Ovary (tissue), 9 donors: ENCODE measurements around the gene GMEB2. TPM values are rescaled to one million over a fixed set of nuclear protein-coding genes. Genes with fewer than 3 reads are reported as not detected.

Source experiments
- DNase-seq, 5 donors: peaks; one replicate each; pipeline ENCODE4 v3.0.0-alpha.2; 2019 to 2020
- H3K27ac ChIP-seq, 2 donors: fragments of 200-600 bp; one replicate each; pipeline versions ENCODE4 v1.5.1 to v1.8.0; 2019 to 2022
- H3K27me3 ChIP-seq: fragments of 200-600 bp; one replicate; pipeline ENCODE4 v1.8.0; 2022
- H3K36me3 ChIP-seq: fragments of 200-600 bp; sonication (generic); one replicate; pipeline ENCODE4 v1.5.1; 2019
- H3K4me1 ChIP-seq: one replicate; pipeline ENCODE4 v1.8.1; 2013; ENCODE audit warnings: mild to moderate bottlenecking, moderate library complexity; ENCODE audit not compliant: insufficient read depth
- H3K4me3 ChIP-seq: fragments of 200-600 bp; sonication (generic); one replicate; pipeline ENCODE4 v1.5.1; 2017
- H3K9me3 ChIP-seq, 2 donors: fragments of 200-600 bp in 1 of 2; sonication (generic) in 1 of 2; one replicate each; pipeline versions ENCODE4 v1.5.1 to v1.8.1; 2013 to 2019; ENCODE audit warnings: mild to moderate bottlenecking in 1 of 2, moderate library complexity in 1 of 2
- CTCF ChIP-seq, 3 donors: fragments of 450-650 bp in 2 of 3; fragments of 200-600 bp in 1 of 3; IDR thresholded peaks; one replicate each; pipeline versions ENCODE4 v1.5.1 to v1.8.0; 2016 to 2022; ENCODE audit warnings: antibody characterized with exemption in 3 of 3, mild to moderate bottlenecking in 1 of 3
- EP300 ChIP-seq: sonication (generic); formaldehyde crosslinking; IDR thresholded peaks from one replicate; pipeline ENCODE4 v1.6.1; 2017; ENCODE audit warnings: antibody characterized with exemption
- POLR2A ChIP-seq: fragments of 450-650 bp; IDR thresholded peaks from one replicate; pipeline ENCODE4 v1.6.1; 2017; ENCODE audit warnings: antibody characterized with exemption, mild to moderate bottlenecking, moderate library complexity
- WGBS, 3 donors: extraction: QIAGEN DNeasy Blood & Tissue Kit in 1 of 3; methylation state at CpG; one replicate each; pipeline versions ENCODE4 v1.1.5 to v1.1.7; 2013 to 2017; 5-methylcytosine and 5-hydroxymethylcytosine counted together
- intact Hi-C, 4 donors: fragments of 100-400 bp; cut with DNase I; formaldehyde crosslinking; loops; one replicate each; pipeline versions ENCODE4 v1.11.0 to v1.15.1; 2022 to 2023
- polyA plus RNA-seq, 2 donors: library from polyadenylated mRNA; stranded (reverse); fragments of 200-250 nt in 1 of 2; fragments of 350-450 nt in 1 of 2; fragmentation: Illumina TruSeq in 1 of 2; extraction: RNeasy Lipid Tissue Mini Kit (QIAGEN cat#74804) in 1 of 2; gene quantifications; one replicate each; pipeline ENCODE4 v1.2.3, GENCODE V29; 2013 to 2014
- total RNA-seq, 7 donors: library from RNA; depleted of rRNA in 2 of 7; stranded (reverse); fragments of >200 nt in 2 of 7; fragmentation: NEBNext Ultra II Directional in 3 of 7; extraction: Animal tissue kit (Norgen Biotek cat#: 25700) in 3 of 7; gene quantifications; one replicate each; pipeline versions ENCODE4 v1.1.0 to v1.2.4, GENCODE V29; 2016 to 2023
- donor health status: DM: no; HTN: no; CAD: no; lungs with moderate emphysema.
- donor health status: DM: no; HTN: no; CAD: no.
- donor health status: Bipolar disorder and iron deficiency.
- donor health status: DM: yes; HTN: yes; CAD: no.
- donor health status: DM: no; HTN: no; CAD: no.
- donor health status: DM: yes; HTN: yes; CAD: no.

Gene GMEB2
- total and polyA plus RNA-seq, 9 donors: 4.1 to 14.7 (median 9.7) TPM

- intact Hi-C loops: no loop called here
- Histone ChIP-seq H3K9me3 (no peaks in the 10 kb centered on the region), H3K36me3 (no peaks in the 10 kb centered on the region), H3K27me3 (no peaks in the 10 kb centered on the region), H3K27ac (no peak overlapping the region), H3K4me1 (peaks cover 6% of the 10 kb centered on the region), H3K4me3 (no peak overlapping the region)
- 89 to 95% (median 91%) methylated on average over 17 of the region's 17 CpGs for WGBS, 3 donors
- DNase-seq: no peak
- no peak for TF ChIP-seq POLR2A
- TF ChIP-seq EP300: no peak
- no peak for TF ChIP-seq CTCF (IDR thresholded peaks at IDR 0.05)
Measured at GRCh38 chr20:63586797-63587196, 40.1 kb downstream of the GMEB2 start.

GRCh38 chr20:63585616-63586565, 41.0 kb downstream of the GMEB2 start:
- no peaks in the 10 kb centered on the region for H3K9me3 ChIP-seq
- no peak overlapping the region for H3K27ac ChIP-seq
- 70 to 75% (median 75%) methylated on average over 22 of the region's 22 CpGs for WGBS, 3 donors
- intact Hi-C loops: no loop called here
- no peak overlapping the region for H3K4me3 ChIP-seq
- DNase-seq: no peak
- no peaks in the 10 kb centered on the region for H3K36me3 ChIP-seq
- no peaks in the 10 kb centered on the region for H3K27me3 ChIP-seq
- no peak for TF ChIP-seq EP300
- no peak for TF ChIP-seq CTCF (IDR thresholded peaks at IDR 0.05)
- TF ChIP-seq POLR2A: no peak
- peaks cover 6% of the 10 kb centered on the region for H3K4me1 ChIP-seq

- no peak overlapping the region for H3K4me3 ChIP-seq
- peak overlapping the region in 1 of 2 donors; percentile 28 for H3K27ac ChIP-seq
- no peak for DNase-seq
- no peaks in the 10 kb centered on the region for H3K9me3 ChIP-seq
- H3K36me3 ChIP-seq: no peaks in the 10 kb centered on the region
- no peaks in the 10 kb centered on the region for H3K27me3 ChIP-seq
- 53 to 76% (median 71%) methylated on average over 23 of the region's 23 CpGs for WGBS, 3 donors
- intact Hi-C loops: no loop called here
- TF ChIP-seq POLR2A (no peak), EP300 (no peak), CTCF (IDR thresholded peaks at IDR 0.05) (no peak)
- H3K4me1 ChIP-seq: peaks cover 6% of the 10 kb centered on the region
Measured at GRCh38 chr20:63582382-63583063, 44.4 kb downstream of the GMEB2 start.

GRCh38 chr20:63580796-63581461, 46.0 kb downstream of the GMEB2 start:
- no peaks in the 10 kb centered on the region for H3K27me3 ChIP-seq
- peak in 1 of 5 donors; percentile 48 for DNase-seq
- H3K36me3 ChIP-seq: no peaks in the 10 kb centered on the region
- intact Hi-C loops: no loop called here
- H3K27ac ChIP-seq: no peak overlapping the region
- WGBS, 3 donors: 43 to 52% (median 51%) methylated on average over 12 of the region's 12 CpGs
- H3K4me1 ChIP-seq: peaks cover 6% of the 10 kb centered on the region
- H3K4me3 ChIP-seq: no peak overlapping the region
- no peak for TF ChIP-seq EP300
- no peak for TF ChIP-seq CTCF (IDR thresholded peaks at IDR 0.05)
- TF ChIP-seq POLR2A: no peak
- H3K9me3 ChIP-seq: no peaks in the 10 kb centered on the region
